ENCODE results near the gene SPDEF.

GRCh38 chr6:34578445-34579262, 22.5 kb upstream of the SPDEF start:
- TF ChIP-seq CTCF (conservative IDR thresholded peaks at IDR 0.05; ENCODE audit: low read depth in 2 of 2) (no peak), EZH2phosphoT487 (IDR thresholded peaks at IDR 0.05; ENCODE audit: unreplicated experiment) (no peak), EZH2 (IDR thresholded peaks at IDR 0.05; ENCODE audit: low read depth, unreplicated experiment) (no peak), ZNF114 (CRISPR knock-in tag; IDR thresholded peaks at IDR 0.05) (no peak), CREB1 (CRISPR knock-in tag; IDR thresholded peaks at IDR 0.05; ENCODE audit: low read depth) (no peak), POLR2AphosphoS5 (IDR thresholded peaks at IDR 0.05; ENCODE audit: low read depth) (no peak), STAT1 (IDR thresholded peaks at IDR 0.05; ENCODE audit: unreplicated experiment) (no peak)
